Measurements from ENCODE around the gene GIMAP2.

- TF ChIP-seq POLR2A (IDR thresholded peaks at IDR 0.05), result no peak
- no peak for TF ChIP-seq CTCF (IDR thresholded peaks at IDR 0.05 in 4 of 5, conservative IDR thresholded peaks at IDR 0.05 in 1 of 5)
These were observed 34.7 kb downstream of the GIMAP2 start for GRCh38 chr7:150719960-150720891.
